ENCODE results near the gene GPX1.
"Not testable (repeated sequence)": the region's sequence is repeated elsewhere in the genome, so short reads cannot be mapped to it uniquely, and the experiment has no call there.

GPX1 gene

DNA sequence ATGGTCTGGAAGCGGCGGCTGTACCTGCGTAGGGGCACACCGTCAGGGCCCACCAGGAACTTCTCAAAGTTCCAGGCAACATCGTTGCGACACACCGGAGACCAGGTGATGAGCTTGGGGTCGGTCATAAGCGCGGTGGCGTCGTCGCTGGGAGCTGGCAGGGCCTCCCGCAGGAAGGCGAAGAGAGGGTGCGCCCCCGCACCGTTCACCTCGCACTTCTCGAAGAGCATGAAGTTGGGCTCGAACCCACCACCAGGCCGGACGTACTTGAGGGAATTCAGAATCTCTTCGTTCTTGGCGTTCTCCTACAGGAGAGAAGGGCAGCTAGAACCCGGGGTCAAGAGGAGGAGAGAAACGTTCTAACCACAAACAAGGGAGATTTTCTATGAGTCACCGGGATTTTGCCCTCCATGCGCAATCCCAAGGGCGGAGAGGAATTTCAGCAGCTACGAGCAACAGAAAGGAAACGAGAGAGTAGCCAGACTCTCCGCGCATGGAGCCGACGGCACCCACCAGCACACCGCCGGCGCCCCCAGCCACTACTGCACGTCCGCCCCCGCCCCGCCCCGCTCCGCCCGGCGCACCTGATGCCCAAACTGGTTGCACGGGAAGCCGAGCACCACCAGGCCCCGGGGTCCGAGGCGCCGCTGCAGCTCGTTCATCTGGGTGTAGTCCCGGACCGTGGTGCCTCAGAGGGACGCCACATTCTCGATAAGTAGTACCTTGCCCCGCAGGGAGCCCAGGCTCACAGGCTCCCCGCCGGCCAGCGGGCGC lies 523 bp downstream of the GPX1 start:
- peak; percentile 91 for DNase-seq

DNA sequence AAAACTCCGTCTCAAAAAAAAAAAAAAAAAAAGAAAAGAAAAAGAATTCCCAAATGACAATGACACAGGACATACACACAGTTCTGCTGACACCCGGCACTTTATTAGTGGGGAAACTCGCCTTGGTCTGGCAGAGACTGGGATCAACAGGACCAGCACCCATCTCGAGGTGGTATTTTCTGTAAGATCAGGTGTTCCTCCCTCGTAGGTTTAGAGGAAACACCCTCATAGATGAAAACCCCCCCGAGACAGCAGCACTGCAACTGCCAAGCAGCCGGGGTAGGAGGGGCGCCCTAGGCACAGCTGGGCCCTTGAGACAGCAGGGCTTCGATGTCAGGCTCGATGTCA lies 1.1 kb downstream of the GPX1 start:
- peak; percentile 10 for DNase-seq

DNA sequence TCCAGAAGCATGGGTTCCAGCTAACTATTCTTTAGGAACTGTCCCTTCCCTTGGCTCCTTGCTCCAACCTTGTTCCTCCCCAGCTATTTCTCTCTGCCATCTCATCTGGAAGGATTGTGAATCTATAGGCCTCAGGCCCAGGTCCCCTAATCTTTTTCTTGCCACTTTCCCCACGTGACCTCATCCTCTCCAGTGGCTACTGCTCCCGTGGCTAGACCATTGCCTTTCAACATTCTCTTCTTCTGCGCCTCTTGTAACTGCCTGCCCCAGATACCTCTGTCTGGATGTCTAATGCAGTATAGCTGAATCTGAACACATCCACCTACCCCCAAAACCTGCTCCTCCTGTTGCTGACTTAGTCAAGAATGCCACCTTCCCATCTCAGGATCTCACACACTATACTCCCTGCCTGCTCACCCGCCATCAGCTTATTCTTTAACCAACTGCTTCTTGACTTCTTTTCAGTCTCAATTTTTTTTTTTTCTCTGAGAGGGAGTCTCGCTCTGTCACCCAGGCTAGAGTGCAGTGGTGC lies 5.2 kb downstream of the GPX1 start:
- DNase-seq: peak; percentile 48

DNA sequence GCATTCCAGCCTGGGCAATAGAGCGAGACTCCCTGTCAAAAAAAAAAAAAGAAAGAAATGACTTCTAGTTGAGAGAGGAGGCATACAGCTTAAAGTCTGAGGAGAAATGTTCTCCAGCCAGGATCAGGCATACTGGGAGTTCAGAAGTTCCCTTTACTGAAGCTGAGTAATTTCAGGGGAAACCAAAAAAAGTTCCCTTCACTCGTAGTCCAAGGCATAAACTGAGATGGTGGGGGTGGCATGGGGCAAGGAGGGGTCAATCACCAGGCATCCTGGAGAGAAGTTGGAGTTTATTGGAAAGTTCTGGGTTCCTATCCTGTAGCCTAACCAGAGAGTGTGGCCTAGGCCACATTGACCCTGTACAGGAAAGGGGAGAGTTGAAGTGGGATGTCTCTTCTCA lies 5.9 kb downstream of the GPX1 start:
- DNase-seq: peak; percentile 89

DNA sequence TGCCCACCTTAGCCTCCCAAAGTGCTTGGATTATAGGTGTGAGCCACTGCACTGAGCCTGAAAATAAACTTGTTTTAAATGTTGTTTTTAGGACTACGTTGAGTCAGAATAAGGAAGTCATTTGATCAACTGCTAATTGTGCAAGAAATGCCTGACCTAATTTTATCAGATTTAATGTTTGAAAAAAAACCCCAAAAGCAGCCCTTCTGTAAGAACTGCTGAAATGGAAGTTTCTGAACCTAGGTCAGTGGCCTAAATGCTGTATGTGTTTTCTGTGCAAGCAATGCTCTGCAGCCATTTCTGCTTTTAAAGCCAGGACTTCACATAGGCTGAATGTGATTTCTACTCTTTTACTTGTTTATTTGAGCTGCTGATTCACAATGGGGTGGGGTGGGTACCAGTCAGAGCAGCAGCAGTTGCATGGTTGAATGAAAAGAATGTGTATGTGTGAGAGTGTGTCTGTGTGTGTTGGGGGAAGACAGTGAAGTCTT lies 6.6 kb downstream of the GPX1 start:
- peak; percentile 95 for DNase-seq

DNA sequence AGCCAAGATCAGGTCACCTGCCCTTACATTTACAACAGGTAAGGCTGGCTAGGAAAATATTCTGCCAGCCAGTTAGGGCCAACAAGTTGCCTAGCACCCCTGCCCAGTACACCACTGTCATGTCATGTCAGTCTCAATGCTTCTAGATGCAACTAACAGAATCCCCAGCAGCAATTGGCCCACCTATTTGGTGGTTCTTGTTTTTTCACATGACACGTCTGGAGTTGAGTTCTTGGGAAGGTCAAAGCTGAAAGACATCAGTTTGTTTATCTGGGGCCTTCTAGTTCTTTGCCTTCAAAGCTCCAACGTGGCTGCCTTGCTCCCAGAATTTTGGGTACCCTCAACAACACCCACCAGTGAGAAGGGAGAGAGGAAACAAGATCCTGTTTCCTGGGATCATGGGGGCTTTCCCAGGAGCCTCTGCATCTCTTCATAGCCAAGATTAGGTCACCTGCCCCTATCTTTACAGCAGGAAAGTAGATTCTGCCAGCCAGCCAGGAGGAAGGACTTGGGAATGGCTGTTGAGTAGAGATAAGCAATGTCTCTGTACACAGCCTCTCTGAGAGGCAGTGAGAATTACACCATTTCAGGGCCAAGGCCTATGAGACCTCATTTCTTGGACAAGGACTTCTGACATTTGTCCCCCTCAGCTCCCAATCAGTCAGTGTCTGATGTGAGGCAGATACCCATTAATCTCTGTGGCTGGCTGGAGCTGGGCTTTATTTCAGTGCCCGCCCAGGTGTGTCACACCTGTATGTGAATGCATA lies 8.6 kb downstream of the GPX1 start:
- peak; percentile 50 for DNase-seq

DNA sequence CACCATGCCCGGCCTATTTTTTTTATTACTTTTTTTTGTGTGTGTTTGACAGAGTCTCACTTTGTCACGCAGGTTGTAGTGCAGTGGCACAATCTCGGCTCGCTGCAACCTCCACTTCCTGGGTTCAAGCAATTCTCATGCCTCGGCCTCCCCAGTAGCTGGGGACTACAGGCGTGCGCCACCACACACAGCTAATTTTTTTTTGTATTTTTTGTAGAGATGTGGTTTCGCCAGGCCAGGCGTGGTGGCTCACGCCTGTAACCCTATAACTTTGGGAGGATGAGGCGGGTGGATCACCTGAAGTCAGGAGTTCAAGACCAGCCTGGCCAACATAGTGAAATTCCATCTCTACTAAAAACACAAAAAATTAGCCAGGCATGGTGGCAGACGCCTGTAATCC lies 9.8 kb downstream of the GPX1 start:
- DNase-seq: not testable (repeated sequence)

DNA sequence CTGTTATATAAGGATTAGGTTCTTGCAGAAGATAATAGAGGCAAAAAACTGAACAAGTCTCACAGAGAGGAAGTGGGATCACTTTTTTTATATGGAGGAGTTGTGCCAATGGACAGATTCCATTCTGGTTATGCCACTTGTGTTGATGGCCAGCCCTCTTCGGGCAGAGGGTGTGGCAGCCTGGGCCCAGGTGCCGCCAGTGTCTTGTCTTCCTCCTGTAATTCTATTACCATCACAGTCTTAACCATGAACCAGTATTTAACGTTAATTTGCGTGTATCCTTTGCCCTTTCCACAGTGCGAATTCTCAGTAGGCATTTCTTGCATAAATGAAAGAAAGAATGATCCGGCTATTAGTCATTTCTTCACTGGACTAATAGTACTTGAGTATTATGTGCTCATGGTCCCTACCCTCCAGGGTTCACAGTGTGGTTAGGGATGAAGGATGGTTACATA lies 11.3 kb downstream of the GPX1 start:
- peak; percentile 86 for DNase-seq

DNA sequence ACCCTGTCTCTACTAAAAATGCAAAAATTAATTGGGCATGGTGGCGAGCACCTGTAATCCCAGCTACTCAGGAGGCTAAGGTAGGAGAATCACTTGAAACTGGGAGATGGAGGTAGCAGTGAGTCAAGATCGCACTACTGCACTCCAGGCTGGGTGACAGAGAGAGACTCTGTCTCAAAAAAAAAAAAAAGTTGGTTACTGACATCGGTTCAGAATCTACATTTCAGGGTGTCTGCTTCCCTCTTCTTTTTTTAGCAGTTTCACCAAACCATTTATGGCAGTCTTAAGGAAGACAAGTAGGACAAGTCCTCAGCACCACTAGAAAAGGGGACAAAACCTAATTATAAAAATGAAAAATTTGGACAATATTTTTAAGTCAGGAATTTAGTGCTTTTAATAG lies 15.0 kb downstream of the GPX1 start:
- peak; percentile 61 for DNase-seq

DNA sequence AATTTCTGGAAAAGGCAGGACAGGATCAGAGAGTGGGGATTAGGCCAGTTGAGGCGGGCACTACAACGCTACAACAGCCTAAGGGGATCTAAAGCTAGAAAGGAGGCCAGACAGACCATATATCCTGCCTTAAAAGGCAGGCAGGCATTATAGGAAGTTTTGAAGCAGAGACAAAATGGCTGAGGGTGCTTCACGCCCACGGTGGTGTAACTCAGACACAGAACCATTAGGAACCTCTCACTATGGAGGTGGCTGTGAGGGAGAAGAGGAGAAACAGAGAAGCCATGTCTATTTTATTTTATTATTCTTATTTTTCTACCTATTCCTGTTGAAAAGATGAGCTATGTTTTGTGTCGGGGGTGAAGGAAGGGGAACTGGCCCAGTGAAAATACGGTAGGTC lies 16.2 kb downstream of the GPX1 start:
- peak; percentile 52 for DNase-seq

DNA sequence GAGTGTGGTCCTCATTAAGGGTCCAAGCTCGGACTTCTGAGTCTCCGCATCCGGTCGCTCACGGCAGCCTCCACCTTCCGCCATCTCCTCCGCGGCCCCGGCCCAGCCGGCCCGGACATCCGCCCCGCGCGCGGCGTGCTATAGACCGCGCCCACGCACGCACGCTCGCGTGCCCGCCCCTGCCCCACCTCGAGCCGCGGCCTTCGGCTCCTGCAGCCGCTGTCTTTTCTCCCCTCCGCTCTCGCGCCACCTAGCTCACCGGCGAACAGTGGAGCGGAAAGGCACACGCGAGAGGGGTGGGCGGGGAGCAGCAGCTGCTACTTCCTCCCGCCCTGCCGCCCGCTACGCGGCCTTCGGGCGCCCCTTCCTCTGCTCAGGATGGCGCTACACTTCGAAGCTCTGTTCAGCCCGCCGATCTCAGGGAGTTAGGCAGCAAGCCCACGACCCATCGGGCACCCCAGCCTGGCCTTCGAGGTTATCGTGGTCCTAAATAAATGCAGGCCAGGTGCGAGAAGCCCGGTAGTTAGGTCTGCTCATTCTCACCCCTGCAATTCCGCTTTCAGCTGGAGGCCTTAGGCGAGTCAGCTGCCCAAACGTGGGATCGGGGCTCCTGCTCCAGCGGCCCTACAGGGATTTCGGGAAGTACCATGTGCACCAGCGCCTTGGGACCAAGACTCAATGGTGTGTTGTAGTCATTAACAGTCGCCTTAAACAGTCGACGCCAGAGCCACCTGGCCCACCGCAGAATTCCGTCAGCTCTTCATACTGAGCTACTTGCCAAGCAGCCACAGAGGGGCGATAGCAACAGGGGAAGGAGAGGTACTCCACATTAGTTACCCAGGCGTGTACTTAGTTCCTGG lies 18.0 kb downstream of the GPX1 start, which contains the start of gene USP4:
Gene USP4 (minus strand): TSS at position 113 of the 860 bp plus-strand sequence. CDS start 29 bp downstream, at position 84.
- peak; percentile 84 for DNase-seq

DNA sequence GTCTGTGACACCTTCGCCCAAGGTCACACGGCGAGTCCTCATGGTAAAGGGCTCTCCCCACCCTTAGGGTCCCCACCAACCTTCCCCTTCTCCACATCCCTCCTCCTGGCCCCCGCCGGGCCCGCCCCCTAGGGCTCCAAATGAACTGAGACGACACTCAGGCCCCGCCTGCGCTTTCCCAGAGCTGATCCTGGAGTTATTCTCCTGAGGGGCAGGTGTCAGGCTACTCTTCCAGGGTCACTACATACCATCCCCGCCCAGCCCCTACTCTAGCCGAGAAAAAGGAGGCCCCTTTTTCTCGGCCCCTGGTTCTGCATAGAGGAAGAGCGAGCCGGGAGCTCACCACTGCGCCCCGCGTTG lies 18.6 kb downstream of the GPX1 start:
- peak; percentile 15 for DNase-seq

DNA sequence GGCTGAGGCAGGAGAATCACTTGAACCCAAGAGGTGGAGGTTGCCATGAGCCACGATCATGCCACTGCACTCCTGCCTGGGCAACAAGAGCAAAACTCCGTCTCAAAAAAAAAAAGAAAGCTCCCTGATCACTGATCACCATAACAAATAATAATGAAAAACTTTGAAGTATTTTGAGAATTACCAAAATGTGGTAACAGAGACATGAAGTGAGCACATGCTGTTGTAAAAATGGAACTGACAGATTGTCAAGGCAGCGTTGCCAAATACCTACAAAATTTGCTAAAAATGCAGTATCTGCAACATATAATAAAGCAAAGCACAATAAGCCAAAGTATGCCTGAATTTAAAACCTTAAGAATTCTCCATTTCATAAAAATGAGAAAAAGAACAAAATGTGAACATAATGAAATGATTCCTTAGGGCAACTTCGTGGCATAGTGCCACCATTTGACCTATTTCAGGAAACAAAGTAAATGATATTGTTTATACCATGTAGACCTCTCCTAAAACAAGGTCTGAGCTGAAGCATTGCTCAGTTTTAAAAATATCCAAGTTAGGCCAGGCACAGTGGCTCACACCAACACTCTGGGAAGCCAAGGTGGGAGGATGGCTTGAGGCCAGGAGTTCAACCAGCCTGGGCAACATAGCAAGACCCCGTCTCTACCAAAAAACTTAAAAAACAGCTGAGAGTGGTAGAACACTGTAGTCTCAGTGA lies 24.1 kb downstream of the GPX1 start:
- peak; percentile 62 for DNase-seq

DNA sequence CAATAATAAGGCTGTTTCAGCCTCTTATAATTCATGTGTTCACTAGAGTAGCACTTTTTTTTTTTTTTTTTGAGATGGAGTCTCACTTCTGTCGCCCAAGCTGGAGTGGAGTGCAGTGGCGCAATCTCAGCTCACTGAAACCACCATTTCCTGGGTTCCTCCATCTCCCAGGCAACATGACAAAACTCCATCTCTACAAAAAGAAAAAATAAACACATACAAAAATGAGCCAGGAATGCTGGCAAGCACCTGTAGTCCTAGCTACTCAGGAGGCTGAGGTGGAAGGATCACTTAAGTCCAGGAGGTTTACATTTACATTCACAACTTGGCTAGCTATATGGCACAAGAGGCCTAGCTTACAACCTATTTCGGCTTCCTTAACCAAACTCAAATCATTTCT lies 25.1 kb downstream of the GPX1 start:
- DNase-seq: peak; percentile 76

DNA sequence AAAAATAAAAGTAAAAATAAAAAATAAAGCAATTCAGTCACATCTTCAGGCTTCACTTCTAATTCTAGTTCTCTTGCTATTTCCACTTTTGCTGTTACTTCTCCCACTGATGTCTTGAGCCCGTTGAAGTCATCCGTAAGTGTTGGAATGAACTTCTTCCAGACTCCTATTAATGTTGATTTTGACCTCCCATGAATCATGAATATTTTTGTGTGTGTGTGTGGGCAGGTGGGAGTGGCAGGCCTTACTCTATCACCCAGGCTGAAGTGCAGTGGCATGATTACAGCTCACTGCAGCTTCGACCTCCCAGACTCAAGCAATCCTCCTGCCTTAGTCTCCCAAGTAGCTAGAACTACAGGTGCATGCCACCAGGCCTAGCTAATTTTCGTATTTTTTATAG lies 29.0 kb downstream of the GPX1 start:
- peak; percentile 60 for DNase-seq

DNA sequence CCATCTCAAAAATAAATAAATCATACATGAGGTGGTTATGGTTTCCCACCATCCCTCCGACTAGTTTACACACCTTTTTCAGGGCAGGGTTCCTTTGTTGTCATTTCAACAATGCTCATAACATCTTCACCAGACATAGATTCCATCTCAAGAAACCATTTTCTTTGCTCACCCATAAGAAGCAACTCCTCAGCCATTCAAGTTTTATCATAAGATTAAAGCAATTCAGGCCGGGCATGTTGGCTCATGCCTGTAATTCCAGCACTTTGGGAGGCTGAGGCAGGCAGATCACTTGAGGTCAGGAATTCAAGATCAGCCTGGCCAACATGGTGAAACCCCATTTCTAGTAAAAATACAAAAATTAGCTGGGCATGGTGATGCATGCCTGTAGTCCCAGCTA lies 29.8 kb downstream of the GPX1 start:
- not testable (repeated sequence) for DNase-seq

DNA sequence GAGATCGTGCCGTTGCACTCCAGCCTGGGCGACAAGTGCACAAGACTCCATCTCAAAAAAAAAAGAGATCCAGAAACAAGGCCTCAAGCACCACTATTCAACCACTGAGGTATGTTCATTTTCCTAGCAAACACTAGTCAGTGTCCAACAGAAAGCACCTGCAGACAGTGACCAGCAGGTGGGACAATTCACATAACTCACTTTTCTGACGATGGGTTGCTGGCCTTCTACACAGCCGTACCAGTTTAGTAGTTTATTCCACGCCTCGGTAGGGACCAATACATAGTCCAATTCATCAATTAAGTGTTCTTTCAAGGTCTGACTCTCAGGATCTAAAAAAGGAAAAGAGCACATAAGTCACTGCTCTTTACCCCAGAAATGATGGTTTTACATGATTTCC lies 30.7 kb downstream of the GPX1 start:
- no peak for DNase-seq

DNA sequence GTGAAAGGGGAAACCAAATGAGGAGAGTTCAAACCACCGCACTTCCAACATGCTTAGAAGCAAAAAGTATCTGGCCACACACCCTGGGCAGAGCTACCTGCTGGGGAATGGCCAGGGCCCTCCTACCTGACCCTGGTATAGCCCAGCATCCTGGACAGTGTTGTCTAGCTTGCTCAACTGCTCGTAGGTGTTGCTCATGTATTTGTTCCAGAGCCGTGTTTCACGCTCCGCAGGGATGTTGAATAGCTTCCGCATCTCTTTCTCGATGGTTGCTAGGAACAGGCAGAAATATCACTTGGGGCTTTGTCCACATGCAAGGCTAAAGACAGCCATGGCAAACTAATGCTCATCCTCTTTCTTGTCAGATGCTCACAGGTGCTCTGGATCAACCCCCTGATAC lies 33.4 kb downstream of the GPX1 start:
- no peak for DNase-seq

DNA sequence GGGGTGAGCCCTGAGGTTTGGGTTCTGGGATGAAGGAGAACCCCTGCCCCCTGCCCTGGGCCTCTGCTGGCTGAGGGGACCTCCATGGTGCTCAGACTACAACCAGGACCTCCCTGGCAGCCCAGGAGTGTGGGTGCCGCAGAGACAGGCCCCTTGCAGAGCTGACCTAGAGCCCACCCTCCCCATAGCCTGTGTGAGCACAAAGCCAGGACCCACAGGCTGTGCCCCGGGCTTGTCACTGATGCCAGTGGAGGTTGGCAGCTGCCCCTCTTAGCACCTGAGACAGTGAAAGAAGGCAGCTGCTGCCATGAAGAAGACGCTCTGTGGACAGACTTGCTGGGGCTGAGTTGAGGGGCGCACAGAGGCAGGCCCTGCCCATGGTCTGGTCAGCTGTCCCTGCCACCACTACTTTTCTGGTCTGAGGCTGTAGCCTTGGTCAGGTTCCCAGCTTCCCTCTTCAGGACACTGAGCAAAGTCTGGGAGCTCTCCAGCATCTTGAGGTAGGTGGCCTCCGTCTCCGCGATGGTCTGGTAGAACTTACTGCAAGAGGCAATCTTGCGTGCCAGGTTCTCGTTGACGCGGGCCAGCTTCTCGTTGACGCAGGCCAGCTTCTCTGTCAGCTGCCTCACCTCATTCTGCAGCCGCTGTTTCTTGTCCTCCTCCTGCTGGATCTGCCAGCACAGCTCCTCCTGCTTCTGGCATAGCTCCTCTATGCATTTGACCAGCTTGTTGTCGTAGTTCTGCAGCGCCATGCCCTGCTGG lies 41.3 kb downstream of the GPX1 start:
- no peak for DNase-seq

DNA sequence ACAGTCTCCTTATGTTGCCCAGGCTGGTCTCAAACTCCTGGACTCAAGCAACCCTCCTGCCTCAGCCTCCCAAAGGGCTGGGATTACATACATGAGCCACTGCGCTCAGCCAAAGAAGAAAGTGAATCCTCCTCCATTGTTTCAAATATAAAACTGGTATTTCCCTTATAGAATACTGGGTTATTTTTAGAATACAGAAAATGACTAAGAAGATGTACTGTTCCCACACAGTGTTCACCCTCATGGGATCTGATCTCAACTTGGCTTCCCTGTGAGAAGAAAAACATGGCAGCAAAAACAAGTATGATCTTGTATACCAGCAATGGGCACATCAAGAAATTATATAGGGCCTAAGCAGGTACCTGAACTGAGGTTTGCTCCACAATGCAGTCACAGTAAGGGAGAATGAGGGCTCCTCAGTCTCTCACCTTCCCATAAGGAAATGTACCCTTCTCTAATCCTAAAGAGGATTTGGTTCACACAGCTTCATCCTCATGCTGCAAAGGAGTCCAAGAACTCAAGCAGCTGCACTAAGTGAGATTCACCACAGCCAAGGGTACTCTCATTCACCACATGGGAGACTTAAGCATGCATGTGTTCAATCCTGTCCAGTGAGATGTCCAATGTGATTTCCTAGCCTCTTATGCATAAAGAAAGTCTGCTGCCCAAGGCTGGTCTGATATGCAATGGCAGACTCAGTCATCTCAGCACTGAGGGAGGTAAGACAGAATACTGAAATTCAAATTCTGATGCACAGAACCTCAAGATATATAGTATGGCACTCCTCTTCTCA lies 44.1 kb downstream of the GPX1 start:
- DNase-seq: peak; percentile 80

DNA sequence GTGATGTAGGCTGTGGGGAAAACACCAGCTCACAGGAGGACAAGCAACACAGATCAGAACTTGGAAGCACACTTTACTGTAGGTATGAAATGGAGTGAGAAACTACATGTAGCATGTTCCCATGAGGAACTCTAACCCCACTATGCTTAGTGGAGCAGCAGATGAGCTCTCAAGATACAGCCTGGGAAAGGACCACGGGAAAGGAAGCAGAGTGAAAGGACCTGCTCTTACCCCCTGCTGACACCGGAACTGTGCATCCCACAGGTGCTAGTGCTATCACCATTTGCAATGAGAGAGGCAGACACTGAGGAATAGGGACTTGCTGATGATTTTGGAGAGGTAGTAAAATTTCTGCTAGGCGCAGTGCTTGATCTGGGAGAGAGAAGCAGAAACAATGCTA lies 46.9 kb downstream of the GPX1 start:
- DNase-seq: no peak

Measured in inflammatory macrophage treated with lipopolysaccharide for 4 hours (primary cell).